Upper lobe of left lung (tissue), 6 donors: Measurements from ENCODE around the gene ARHGAP24. TPM values are rescaled to one million over a fixed set of nuclear protein-coding genes. Genes with fewer than 3 reads are reported as not detected.
A peak's percentile ranks its signal among the peaks of the same experiment; 100 is the strongest.
"Not testable (repeated sequence)": the region's sequence is repeated elsewhere in the genome, so short reads cannot be mapped to it uniquely, and the experiment has no call there.

Source experiments
- ATAC-seq, 2 donors: fragments of 200-7000 bp; cut with Tn5 transposase; one replicate each; pipeline ENCODE4 v1.9.1; 2022; ENCODE audit warnings: mild to moderate bottlenecking in 2 of 2, moderate library complexity in 2 of 2; ENCODE audit not compliant: low FRiP score in 2 of 2
- DNase-seq, 2 donors: peaks; one replicate each; pipeline ENCODE4 v3.0.0-alpha.2; 2019 to 2020
- H3K27ac ChIP-seq, 4 donors: fragments of 200-600 bp; sonication (generic); one replicate each; pipeline ENCODE4 v1.5.1; 2016 to 2019
- H3K27me3 ChIP-seq, 4 donors: fragments of 200-600 bp; sonication (generic); one replicate each; pipeline ENCODE4 v1.5.1; 2017 to 2019
- H3K36me3 ChIP-seq, 4 donors: fragments of 200-600 bp; sonication (generic); one replicate each; pipeline ENCODE4 v1.5.1; 2016 to 2019
- H3K4me1 ChIP-seq, 4 donors: fragments of 200-600 bp; sonication (generic); one replicate each; pipeline ENCODE4 v1.5.1; 2018 to 2019
- H3K4me3 ChIP-seq, 4 donors: fragments of 200-600 bp; sonication (generic); one replicate each; pipeline ENCODE4 v1.5.1; 2017 to 2019; ENCODE audit warnings: mild to moderate bottlenecking in 2 of 4, moderate library complexity in 1 of 4
- H3K9me3 ChIP-seq, 4 donors: fragments of 200-600 bp; sonication (generic); one replicate each; pipeline ENCODE4 v1.5.1; 2018 to 2019
- EP300 ChIP-seq, 4 donors: sonication (generic); formaldehyde crosslinking; IDR thresholded peaks; one replicate each; pipeline ENCODE4 v1.5.1; 2017; ENCODE audit warnings: antibody characterized with exemption in 4 of 4, control low read depth in 2 of 4
- POLR2A ChIP-seq, 4 donors: fragments of 450-650 bp; IDR thresholded peaks; one replicate each; pipeline ENCODE4 v1.5.1; 2016 to 2017; ENCODE audit warnings: antibody characterized with exemption in 4 of 4, mild to moderate bottlenecking in 2 of 4
- POLR2AphosphoS5 ChIP-seq, 2 donors: sonication (generic); formaldehyde crosslinking; IDR thresholded peaks; one replicate each; pipeline ENCODE4 v1.5.1; 2017; ENCODE audit warnings: antibody characterized with exemption in 2 of 2
- WGBS, 2 donors: methylation state at CpG; one replicate each; pipeline ENCODE4 v1.1.5; 2017 to 2018; 5-methylcytosine and 5-hydroxymethylcytosine counted together
- total RNA-seq, 6 donors: library from RNA; depleted of rRNA in 4 of 6; stranded (reverse); fragments of >200 nt in 4 of 6; gene quantifications; one replicate each; pipeline versions ENCODE4 v1.1.0 to v1.2.1, GENCODE V29; 2016 to 2021
- TF ChIP-seq, protein P1 (sequence below), 6 experiments: fragments of 450-650 bp in 4 of 6; fragments of 200-600 bp in 2 of 6; sonication (generic) in 2 of 6; IDR thresholded peaks; one replicate each; pipeline ENCODE4 v1.5.1; 2016 to 2019; ENCODE audit warnings: antibody characterized with exemption in 6 of 6
- donor health status: DM: no; HTN: no; CAD: no; lungs with moderate emphysema.
- donor health status: DM: no; HTN: yes; CAD: no; lungs with severe emphysema.

Gene ARHGAP24
- total RNA-seq, 6 donors from 2014 or later: 26.4 to 92.2 (median 52.4) TPM

DNA sequence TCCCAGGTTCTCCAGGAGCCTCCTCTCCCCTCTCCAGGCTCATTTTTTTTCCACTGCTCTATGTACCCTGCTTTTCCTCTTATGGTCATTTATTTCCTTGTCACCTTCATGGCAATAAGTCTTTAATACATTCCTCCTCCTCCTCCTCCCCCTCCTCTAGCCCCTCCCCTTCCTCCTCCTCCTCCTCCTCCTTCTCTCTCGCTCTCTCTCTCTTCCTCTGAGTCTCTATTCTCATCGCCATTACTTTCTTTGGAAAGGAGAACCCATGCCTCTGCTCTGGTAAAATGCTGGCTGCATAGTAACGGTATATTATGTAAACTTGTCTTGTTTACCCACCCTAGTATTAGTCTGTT, 35.7 kb downstream of the ARHGAP24 start:
- Histone ChIP-seq H3K4me3 (no peak overlapping the region), H3K27me3 (no peaks in the 10 kb centered on the region), H3K4me1 (peaks cover 0 to 11% (median 5%) of the 10 kb centered on the region in 4 donors), H3K36me3 (no peaks in the 10 kb centered on the region), H3K27ac (no peak overlapping the region), H3K9me3 (no peaks in the 10 kb centered on the region)
- ATAC-seq (no peak), DNase-seq (no peak)
- TF ChIP-seq, protein P1, sequence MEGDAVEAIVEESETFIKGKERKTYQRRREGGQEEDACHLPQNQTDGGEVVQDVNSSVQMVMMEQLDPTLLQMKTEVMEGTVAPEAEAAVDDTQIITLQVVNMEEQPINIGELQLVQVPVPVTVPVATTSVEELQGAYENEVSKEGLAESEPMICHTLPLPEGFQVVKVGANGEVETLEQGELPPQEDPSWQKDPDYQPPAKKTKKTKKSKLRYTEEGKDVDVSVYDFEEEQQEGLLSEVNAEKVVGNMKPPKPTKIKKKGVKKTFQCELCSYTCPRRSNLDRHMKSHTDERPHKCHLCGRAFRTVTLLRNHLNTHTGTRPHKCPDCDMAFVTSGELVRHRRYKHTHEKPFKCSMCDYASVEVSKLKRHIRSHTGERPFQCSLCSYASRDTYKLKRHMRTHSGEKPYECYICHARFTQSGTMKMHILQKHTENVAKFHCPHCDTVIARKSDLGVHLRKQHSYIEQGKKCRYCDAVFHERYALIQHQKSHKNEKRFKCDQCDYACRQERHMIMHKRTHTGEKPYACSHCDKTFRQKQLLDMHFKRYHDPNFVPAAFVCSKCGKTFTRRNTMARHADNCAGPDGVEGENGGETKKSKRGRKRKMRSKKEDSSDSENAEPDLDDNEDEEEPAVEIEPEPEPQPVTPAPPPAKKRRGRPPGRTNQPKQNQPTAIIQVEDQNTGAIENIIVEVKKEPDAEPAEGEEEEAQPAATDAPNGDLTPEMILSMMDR (IDR thresholded peaks at IDR 0.05): no peak
- TF ChIP-seq EP300 (IDR thresholded peaks at IDR 0.05): no peak
- TF ChIP-seq POLR2A (IDR thresholded peaks at IDR 0.05): no peak
- TF ChIP-seq POLR2AphosphoS5 (IDR thresholded peaks at IDR 0.05): no peak
- WGBS, 2 donors: 73 to 84% methylated on average over 3 of the region's 3 CpGs

DNA sequence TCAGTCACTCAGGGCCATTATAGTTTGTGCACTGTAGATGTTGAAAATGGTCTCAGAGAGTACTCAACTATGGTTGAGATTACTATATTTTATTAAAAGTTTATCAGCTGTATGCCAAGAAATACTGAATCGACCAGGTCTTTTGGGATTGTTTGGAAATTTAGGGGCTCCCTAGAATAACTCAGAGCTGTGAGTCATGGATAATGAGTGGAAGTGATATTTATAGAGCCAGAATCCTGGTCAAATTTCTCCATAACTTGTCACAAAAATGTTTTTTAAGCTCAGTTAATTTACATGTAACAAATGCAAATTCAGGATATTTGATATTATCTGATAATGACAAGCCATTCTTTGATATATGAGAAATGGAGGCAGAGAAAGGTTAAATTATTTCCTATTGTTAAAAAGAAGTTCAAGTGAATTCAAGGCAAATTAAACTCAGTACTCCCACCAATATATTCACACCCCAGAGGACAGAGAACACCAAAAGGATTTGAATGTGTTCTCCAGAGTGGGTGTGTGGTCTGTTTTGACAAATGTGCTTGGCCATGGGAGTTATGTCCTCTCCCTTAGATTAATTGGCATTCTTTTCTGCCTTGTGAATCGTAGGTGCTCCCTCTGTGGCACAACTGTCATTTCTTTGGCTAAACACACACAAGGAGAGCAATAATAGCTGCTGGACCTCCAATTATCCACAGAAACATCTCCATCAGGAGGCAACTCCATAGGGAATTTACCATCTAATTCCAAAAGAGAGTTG, 37.7 kb downstream of the ARHGAP24 start:
- H3K4me3 ChIP-seq: no peak overlapping the region
- no peak overlapping the region for H3K27ac ChIP-seq
- DNase-seq (no peak), ATAC-seq (no peak)
- TF ChIP-seq EP300 (IDR thresholded peaks at IDR 0.05) (no peak), POLR2A (IDR thresholded peaks at IDR 0.05) (no peak), POLR2AphosphoS5 (IDR thresholded peaks at IDR 0.05) (no peak)
- TF ChIP-seq, protein P1 (IDR thresholded peaks at IDR 0.05): no peak
- 50 to 54% methylated on average over 2 of the region's 2 CpGs for WGBS, 2 donors
- no peaks in the 10 kb centered on the region for H3K36me3 ChIP-seq
- peaks cover 0 to 11% (median 5%) of the 10 kb centered on the region in 4 donors for H3K4me1 ChIP-seq
- H3K27me3 ChIP-seq: no peaks in the 10 kb centered on the region
- H3K9me3 ChIP-seq: no peaks in the 10 kb centered on the region

DNA sequence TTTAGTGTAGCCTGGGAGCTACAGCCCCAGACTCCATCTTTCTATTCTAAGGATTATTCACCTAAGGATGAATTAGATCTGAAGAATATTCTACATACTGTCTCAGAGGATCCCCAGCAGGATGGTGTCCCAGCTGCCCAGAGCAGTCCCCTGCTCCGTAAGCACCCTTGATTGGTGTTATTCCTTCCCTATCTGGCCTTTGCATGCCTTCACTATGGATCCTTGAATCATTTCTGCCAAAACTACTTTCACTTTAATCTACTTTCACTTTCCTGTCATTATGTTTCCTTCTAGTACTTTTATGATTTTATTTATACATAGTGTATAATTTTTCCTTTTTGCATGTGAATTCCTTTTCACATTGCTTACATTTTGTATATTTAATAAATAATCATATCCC, 39.2 kb downstream of the ARHGAP24 start:
- peak in 1 of 2 donors; percentile 46 for ATAC-seq
- no peak for DNase-seq
- Histone ChIP-seq H3K27me3 (no peaks in the 10 kb centered on the region), H3K36me3 (no peaks in the 10 kb centered on the region), H3K9me3 (no peaks in the 10 kb centered on the region), H3K4me1 (peaks cover 0 to 11% (median 5%) of the 10 kb centered on the region in 4 donors), H3K4me3 (peak overlapping the region in 2 of 4 donors; percentile 18 to 28), H3K27ac (peak overlapping the region in 1 of 4 donors; percentile 35)
- TF ChIP-seq POLR2A (IDR thresholded peaks at IDR 0.05): no peak
- whole genome bisulfite sequencing, 2 donors: 47 to 50% methylated on average over 1 of the region's 1 CpG

DNA sequence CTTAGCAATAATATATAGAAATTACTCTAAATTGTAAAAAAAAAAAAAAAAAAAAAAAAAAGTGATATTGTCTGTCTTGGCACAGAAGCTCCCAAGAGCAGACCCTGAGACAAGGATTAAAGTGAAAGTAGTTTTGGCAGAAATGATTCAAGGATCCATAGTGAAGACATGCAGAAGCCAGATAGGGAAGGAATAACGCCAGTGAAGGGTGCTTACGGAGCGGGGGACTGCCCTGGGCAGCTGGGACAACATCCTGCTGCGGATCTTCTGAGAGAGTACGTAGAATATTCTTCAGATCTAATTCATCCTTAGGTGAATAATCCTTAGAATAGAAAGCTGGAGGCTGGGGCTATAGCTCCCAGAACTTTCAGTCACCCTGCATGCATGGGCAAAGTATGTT, 39.8 kb downstream of the ARHGAP24 start:
- H3K36me3 ChIP-seq: no peaks in the 10 kb centered on the region
- no peak for DNase-seq
- H3K4me1 ChIP-seq: peaks cover 0 to 11% (median 5%) of the 10 kb centered on the region in 4 donors
- TF ChIP-seq, protein P1 (IDR thresholded peaks at IDR 0.05): no peak
- ATAC-seq: peak in 1 of 2 donors; percentile 56
- peak overlapping the region in 1 of 4 donors; percentile 18 for H3K4me3 ChIP-seq
- 76 to 77% methylated on average over 5 of the region's 5 CpGs for WGBS, 2 donors
- H3K9me3 ChIP-seq: no peaks in the 10 kb centered on the region
- H3K27ac ChIP-seq: peak overlapping the region in 1 of 4 donors; percentile 44
- H3K27me3 ChIP-seq: no peaks in the 10 kb centered on the region

DNA sequence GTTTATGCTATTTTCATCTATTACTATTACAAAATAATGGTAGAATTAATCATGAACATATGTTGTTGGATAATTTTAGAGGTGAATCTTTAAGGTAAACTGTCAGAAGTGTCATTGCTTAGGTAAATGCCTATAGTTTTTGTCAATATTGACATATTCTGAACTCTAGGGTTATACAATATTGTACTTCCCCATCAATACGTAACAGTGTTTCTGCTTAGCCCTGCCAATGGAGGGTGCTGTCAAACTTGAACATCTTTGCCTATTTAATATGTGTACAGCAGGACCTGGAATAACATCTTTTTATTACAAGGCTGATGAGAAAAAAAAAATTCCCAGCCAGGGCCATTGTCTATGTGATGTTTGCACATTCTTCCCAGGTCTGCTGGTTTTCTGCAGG, 40.8 kb downstream of the ARHGAP24 start:
- H3K27me3 ChIP-seq: no peaks in the 10 kb centered on the region
- ATAC-seq: no peak
- WGBS, 2 donors: 16 to 39% methylated on average over 1 of the region's 1 CpG

DNA sequence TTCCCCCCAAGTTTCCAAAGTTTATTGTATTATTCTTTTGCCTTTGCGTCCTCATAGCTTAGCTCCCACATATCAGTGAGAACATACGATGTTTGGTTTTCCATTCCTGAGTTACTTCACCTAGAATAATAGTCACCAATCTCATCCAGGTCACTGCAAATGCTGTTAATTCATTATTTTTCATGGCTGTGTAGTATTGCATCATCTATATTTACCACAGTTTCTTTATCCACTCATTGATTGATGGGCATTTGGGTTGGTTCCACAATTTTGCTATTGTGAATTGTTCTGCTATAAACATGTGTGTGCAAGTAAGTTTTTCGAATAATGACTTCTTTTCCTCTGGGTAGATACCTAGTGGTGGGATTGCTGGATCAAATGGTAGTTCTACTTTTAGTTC, 43.6 kb downstream of the ARHGAP24 start:
- not testable (repeated sequence) for DNase-seq, H3K27me3 ChIP-seq, ATAC-seq, H3K4me3 ChIP-seq, H3K27ac ChIP-seq, H3K9me3 ChIP-seq, H3K36me3 ChIP-seq
- H3K4me1 ChIP-seq: peaks cover 0 to 11% (median 5%) of the 10 kb centered on the region in 4 donors
- 89 to 93% methylated on average over 3 of the region's 3 CpGs for WGBS, 2 donors

More for the DNA sequence above, 40.8 kb downstream of the ARHGAP24 start:
- no peak for DNase-seq
- H3K4me1 ChIP-seq: peaks cover 0 to 11% (median 5%) of the 10 kb centered on the region in 4 donors
- no peak overlapping the region for H3K4me3 ChIP-seq
- no peaks in the 10 kb centered on the region for H3K36me3 ChIP-seq
- no peak overlapping the region for H3K27ac ChIP-seq
- no peaks in the 10 kb centered on the region for H3K9me3 ChIP-seq
- TF ChIP-seq, protein P1 (IDR thresholded peaks at IDR 0.05): no peak
